GM18867 (cell line): ENCODE data around the gene WWP2.
"Not testable (repeated sequence)": the region's sequence is repeated elsewhere in the genome, so short reads cannot be mapped to it uniquely, and the experiment has no call there.

Experiments used
- ATAC-seq: cut with Tn5 transposase; IDR thresholded peaks from one replicate; pipeline ENCODE4 v1.9.1; 2021; ENCODE audit warnings: mild to moderate bottlenecking, moderate library complexity; ENCODE audit not compliant: unreplicated experiment

The WWP2 gene

DNA sequence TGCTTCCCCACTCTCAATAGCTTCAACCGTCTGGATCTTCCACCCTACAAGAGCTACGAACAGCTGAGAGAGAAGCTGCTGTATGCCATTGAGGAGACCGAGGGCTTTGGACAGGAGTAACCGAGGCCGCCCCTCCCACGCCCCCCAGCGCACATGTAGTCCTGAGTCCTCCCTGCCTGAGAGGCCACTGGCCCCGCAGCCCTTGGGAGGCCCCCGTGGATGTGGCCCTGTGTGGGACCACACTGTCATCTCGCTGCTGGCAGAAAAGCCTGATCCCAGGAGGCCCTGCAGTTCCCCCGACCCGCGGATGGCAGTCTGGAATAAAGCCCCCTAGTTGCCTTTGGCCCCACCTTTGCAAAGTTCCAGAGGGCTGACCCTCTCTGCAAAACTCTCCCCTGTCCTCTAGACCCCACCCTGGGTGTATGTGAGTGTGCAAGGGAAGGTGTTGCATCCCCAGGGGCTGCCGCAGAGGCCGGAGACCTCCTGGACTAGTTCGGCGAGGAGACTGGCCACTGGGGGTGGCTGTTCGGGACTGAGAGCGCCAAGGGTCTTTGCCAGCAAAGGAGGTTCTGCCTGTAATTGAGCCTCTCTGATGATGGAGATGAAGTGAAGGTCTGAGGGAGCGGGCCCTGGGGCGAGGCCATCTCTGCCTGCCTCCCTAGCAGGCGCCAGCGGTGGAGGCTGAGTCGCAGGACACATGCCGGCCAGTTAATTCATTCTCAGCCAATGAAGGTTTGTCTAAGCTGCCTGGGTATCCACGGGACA lies 177.9 kb downstream of the WWP2 start:
- ATAC-seq = no peak

DNA sequence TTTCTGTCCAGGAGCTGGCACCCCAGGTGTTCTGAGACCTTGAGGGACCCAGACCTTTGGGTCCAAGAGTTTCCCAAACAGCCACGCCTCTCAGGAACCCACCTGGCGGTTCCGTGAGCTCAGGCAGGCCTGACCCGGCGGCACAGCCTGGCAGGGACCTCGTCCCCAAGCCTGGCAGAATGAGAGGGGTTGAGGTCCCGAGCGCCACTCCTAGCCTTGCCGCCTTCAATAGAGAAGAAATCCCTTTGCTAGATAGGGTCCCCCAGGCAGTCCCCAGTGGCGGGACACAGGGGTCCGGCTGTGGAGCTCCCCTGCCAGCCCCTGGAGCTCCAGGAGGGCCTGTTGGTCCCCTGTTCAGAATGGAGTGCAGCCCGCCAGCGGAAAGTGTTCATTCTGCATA lies 178.5 kb downstream of the WWP2 start:
- ATAC-seq = no peak

GRCh38 chr16:69941251-69942098 lies 179.3 kb downstream of the WWP2 start:
- ATAC-seq = no peak

- ATAC-seq = no peak
These were observed 180.0 kb downstream of the WWP2 start for GRCh38 chr16:69942099-69942491.

- no peak for ATAC-seq
These were observed 180.6 kb downstream of the WWP2 start for GRCh38 chr16:69942627-69943170.

DNA sequence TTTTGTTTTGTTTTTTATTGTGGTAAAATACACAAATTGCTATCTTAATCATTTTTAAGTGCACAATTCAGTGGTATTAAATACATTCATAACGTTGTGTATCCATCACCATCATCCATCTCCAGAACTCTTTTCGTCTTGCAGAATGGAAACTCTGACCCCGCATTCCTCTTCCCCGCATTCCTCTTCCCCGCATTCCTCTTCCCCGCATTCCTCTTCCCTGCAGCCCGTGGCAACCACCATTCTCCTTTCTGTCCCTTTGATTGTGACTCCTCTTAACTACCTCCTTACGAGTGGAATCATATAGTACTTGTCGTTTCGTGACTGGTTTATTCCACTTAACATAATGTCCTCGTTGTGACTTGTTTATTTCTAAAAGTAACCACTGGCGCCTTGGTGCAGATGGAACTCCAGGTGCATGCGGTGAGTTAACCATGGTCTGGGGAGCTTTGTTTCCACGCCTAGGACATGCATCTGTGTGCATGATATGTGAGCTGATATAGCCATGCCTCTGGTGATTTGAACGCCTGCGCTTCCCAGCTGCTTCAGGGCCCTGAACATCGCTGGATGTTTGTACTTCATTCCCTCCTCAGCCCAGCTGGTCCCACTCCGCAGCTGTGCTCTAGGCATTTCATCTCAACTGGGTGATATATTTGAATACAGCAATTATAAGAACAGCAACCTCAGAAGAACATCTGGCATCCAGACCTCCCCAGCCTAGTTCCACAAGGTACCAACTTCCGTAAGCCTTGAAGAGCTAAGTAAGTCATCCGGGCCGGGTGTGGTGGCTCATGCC lies 181.3 kb downstream of the WWP2 start:
- ATAC-seq = not testable (repeated sequence)

DNA sequence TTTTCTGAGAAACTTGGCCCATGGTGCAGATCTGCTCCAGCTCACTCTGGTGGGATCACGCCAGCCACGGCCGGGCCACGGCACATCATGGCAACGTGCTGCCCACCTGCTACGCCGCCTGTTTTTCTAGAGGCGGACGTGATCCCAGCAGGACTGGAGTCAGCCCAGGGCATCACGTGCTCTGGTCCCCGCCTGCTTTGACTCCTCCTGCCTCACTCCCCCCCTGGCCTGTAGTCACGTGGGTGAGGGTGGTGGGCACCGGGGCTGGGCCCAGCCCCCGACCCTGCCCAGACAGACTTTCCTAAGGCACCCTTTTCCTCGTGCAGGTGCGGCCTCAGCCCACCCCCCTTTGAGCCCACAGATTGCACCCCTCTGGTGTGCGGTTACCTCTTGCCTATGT lies 188.3 kb downstream of the WWP2 start:
- not testable (repeated sequence) for ATAC-seq

DNA sequence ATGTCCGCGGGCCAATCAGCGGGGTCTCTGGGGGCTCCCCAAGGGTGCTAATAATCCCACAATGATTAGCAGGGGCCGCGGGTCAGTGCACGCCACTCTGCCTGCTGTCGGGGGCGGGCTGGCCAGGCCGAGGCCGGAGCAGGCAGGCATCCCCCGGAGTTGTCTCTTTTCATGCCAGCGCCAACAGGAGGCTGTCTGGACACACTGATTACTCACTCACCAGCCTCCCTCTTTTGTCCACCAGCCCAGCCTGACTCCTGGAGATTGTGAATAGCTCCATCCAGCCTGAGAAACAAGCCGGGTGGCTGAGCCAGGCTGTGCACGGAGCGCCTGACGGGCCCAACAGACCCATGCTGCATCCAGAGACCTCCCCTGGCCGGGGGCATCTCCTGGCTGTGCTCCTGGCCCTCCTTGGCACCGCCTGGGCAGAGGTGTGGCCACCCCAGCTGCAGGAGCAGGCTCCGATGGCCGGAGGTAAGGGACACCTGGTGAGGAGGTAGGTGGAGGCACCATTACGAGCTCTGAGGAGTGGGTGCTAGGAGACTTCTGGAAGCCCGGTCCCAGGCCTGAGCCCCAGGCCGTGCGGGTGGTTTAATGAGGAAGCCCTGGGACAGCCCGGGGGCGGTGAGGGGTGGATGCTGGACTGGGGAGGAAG lies 189.0 kb downstream of the WWP2 start, which contains the start of gene CLEC18A:
Gene CLEC18A, plus strand, starts transcription at position 318 of the 655 bp plus-strand sequence. Its CDS starts 33 bp downstream, at position 351.
- not testable (repeated sequence) for ATAC-seq

DNA sequence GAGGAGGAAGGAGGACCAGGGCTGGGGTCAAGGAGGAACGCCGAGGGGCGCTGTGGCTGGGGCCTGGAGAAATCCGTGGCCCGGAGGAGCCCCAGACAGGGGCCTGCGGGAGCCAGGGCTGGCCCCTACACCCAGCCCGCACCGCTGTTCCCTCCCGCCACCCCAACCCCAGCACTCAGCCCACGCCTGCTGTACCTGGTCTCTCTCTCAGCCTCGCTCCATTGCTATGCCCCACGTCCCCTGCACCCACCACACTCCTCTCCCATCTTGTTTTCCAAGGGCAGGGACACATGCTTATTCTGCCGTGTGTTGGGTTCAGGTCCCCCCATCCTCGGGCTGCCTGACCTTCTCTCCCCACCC lies 189.5 kb downstream of the WWP2 start:
- not testable (repeated sequence) for ATAC-seq

DNA sequence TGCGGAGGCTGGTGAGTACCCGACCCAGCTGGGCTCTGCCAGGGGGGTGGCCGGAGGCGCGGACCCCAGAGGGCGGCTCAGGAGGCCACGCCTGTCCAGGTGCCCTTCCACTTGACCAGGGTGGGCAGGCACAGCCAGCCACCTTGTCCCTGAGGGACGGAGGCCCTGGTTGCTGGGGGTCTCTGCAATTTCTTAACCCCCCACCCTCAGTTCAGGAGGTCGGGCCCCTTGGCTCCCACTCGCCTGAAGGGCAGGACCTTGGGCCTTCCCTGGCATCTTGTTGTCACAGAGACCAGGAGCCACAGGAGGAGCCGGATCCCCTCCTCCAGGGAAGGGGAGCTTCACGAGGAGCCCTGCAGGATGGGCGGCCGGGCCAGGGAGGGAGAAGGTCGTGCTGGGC lies 190.0 kb downstream of the WWP2 start:
- not testable (repeated sequence) for ATAC-seq

- ATAC-seq = not testable (repeated sequence)
These were observed 190.6 kb downstream of the WWP2 start for GRCh38 chr16:69952572-69953355.

GRCh38 chr16:69954241-69954640 lies 192.1 kb downstream of the WWP2 start:
- ATAC-seq = not testable (repeated sequence)

- not testable (repeated sequence) for ATAC-seq
These were observed 201.2 kb downstream of the WWP2 start for GRCh38 chr16:69963312-69963711.

DNA sequence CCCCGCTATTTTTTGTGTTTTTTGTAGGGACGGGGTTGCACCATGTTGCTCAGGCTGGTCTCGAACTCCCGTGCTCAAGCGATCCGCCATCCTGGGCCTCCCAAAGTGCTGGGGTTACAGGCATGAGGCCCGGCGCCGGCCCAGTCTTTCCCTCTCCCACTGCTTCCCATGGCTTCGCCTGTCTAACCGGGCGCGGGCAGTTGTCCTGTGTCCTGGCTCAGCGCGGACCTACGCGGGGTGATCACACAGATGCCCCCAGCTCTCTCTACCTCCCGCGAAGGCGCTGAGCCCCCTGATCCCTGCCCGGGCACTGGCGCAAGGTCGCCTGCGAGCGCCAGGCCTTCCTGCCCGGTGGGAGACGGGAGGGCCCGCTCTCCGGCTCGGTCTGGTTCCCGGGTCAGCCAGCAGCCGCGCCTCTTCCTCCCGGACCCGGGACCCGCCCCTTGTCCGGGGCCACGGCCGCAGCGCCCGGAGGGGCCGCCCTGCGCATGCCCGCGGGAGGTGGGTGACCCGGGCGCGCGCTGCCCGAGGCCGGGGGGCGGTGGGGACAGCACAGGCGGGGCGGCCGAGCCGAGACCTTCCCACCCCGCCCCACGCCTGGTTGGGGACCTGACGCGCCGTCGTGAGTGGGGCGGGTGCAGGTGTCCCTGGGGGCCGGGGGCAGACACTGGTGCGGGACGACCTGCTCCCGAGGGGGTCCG lies 203.0 kb downstream of the WWP2 start:
- not testable (repeated sequence) for ATAC-seq

GRCh38 chr16:69965661-69966054 lies 203.5 kb downstream of the WWP2 start:
- not testable (repeated sequence) for ATAC-seq

DNA sequence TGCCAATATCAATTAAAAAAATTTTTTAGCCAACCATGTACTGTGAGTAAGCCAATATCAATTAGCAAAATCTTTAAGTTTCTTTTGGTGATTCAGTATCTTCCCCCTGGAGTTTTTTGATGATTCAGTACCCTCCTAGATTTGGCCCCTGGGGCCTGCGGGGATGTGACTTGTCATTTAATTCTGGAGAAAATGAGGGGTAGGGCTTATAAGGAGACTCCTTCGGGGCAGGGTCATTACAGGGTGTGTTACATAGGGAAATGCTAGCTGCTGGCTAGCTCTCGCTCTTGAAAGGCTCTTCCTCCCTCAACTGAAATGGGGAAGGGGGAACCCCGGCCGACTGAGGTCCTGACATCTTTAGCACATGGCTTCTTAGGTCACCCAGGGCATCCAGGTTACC lies 205.6 kb downstream of the WWP2 start:
- ATAC-seq = not testable (repeated sequence)

DNA sequence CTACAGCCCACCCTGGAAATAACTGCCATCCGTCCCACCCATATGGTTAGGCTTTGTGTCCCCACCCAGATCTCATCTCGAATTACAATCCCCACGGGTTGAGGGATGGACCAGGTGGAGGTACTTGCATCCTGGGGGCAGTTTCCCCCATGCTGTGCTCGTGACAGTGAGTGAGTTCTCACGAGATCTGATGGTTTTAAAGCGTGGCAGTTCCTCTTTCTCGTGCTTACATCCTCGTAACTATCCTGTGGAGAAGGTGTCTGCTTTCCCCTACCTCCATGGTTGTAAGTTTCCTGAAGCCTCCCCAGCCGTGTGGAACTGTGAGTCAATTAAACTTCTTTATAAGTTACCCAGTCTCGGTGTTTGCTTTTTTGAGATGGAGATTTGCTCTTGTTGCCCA lies 206.0 kb downstream of the WWP2 start:
- not testable (repeated sequence) for ATAC-seq

- not testable (repeated sequence) for ATAC-seq
These were observed 207.5 kb downstream of the WWP2 start for GRCh38 chr16:69969657-69970056.

DNA sequence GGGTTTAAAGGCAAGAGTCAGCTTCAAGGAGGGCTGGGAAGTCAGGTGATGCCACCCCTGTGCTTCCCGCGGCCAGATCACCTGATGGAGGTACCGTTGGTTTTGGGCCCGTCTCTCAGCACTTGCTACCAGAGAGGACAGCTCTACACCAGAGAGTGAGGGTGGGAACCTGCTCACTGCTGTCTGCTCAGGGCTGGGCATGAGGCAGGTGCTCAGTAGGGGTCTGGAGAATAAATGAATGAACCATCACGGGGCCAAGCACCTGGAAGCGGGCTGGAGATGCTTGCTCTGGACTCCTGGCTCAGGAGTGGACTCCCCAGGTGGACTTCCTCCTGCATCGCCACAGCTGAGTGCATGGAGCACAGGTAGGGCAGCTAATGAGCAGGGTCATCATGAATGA lies 210.0 kb downstream of the WWP2 start:
- ATAC-seq = not testable (repeated sequence)
